Fibroblast of the aortic adventitia (primary cell): ENCODE results near the gene CCDC57. TPM values are rescaled to one million over a fixed set of nuclear protein-coding genes. Genes with fewer than 3 reads are reported as not detected.

Source experiments
- DNase-seq: peaks from one replicate; pipeline ENCODE4 v3.0.0-alpha.2; 2010; ENCODE audit warnings: low read depth
- H3K4me3 ChIP-seq: 2 replicates; pipeline ENCODE4 v1.5.1; 2011; ENCODE audit warnings: low read depth, mild to moderate bottlenecking, control low read depth, low read length, moderate library complexity
- total RNA-seq: library from RNA; depleted of rRNA; stranded (reverse); fragments of >200 nt; gene quantifications from 2 replicates; pipeline ENCODE4 v1.2.3, GENCODE V29; 2012; ENCODE audit warnings: low replicate concordance
- TF ChIP-seq, protein P1 (sequence below): IDR thresholded peaks from 2 replicates; pipeline ENCODE4 v1.5.1; 2011; ENCODE audit warnings: mild to moderate bottlenecking, low read length, control low read depth, inconsistent platforms; ENCODE audit not compliant: insufficient read depth

The CCDC57 gene
- total RNA-seq, 1 donor: 15.2 TPM

DNA sequence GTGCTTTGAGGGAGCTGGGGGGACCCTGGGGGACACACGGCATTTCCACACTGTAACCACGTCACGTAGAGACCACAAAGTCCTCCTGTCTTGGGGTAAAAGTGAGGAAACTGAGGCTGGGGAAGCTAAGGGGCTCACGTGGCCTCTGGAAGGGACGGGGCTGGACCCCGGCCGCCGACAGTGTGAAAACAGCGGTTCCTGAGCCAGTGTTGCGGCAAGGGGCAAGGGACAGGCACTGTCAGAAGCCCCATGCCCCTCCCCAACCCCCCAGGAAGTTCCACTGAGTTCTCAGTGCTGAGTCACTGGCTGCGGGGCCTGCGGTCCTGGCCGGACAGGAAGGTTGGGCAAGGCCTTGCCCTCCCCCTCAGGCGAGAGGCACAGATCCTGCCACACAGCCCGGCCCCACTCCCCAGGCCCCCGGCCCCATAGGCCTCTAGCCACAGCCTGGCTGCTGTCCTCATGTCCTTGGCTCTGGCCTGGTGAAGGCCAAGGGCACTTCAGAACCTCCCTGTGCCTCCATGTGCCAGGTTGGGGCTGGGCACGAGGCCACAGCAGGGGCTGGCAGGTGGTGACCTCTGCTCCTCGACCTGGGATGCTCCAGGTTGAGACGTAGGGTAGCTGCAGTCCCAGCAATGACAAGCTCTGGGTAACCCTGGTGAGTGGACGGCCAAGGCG lies 5.0 kb upstream of the CCDC57 start:
- TF ChIP-seq, protein P1, sequence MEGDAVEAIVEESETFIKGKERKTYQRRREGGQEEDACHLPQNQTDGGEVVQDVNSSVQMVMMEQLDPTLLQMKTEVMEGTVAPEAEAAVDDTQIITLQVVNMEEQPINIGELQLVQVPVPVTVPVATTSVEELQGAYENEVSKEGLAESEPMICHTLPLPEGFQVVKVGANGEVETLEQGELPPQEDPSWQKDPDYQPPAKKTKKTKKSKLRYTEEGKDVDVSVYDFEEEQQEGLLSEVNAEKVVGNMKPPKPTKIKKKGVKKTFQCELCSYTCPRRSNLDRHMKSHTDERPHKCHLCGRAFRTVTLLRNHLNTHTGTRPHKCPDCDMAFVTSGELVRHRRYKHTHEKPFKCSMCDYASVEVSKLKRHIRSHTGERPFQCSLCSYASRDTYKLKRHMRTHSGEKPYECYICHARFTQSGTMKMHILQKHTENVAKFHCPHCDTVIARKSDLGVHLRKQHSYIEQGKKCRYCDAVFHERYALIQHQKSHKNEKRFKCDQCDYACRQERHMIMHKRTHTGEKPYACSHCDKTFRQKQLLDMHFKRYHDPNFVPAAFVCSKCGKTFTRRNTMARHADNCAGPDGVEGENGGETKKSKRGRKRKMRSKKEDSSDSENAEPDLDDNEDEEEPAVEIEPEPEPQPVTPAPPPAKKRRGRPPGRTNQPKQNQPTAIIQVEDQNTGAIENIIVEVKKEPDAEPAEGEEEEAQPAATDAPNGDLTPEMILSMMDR: no peak
- peak; percentile 80 for DNase-seq
- H3K4me3 ChIP-seq: no peak overlapping the region

GRCh38 chr17:82217120-82217529 lies 4.5 kb upstream of the CCDC57 start:
- H3K4me3 ChIP-seq: no peak overlapping the region
- no peak for DNase-seq
- TF ChIP-seq, protein P1: no peak

DNA sequence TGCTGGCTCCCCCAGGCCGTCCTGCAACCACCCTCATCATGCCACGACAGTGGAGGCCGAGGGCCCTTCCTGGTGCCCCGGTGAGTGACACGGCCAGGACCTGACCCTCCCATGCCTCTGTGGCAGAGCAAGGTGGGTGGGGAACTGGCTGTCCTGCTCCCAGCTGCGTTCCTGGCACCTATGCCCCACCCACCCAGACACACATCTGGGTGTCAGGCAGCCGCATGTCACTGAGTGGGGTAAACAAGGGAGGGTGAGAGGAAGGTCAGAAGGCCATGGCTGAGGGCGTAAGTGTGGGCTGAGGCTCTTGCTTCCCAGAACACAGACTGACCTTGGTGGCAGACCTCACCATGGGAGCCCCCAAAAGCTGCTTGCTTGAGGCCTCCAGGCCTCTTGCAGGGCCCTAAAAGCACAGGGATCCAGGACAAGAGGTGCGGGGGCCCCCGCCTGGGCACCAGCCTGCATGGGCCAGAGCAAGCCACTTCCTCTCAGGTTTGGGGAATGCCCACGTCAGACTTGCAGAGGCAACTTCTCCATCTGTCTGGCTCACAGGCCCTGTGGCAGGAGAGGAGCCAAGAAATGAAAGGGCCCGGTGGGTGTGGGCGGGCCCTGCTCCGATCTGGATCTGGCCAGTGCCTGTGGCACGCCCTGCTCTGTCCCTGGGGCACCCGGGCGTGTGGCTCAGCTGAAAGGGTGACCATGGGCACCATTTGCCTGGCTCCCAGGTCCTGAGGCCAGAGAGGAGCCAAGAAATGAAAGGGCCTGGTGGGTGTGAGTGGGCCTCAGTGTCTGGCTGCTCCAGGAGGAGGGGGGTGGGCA lies 3.9 kb upstream of the CCDC57 start:
- DNase-seq: peak; percentile 87
- TF ChIP-seq, protein P1: no peak
- H3K4me3 ChIP-seq: no peak overlapping the region

GRCh38 chr17:82215972-82216300 lies 3.3 kb upstream of the CCDC57 start:
- no peak for DNase-seq
- H3K4me3 ChIP-seq: no peak overlapping the region
- TF ChIP-seq, protein P1: no peak

- no peak for DNase-seq
- TF ChIP-seq, protein P1: no peak
- no peak overlapping the region for H3K4me3 ChIP-seq
Measured at GRCh38 chr17:82215095-82215971, 2.7 kb upstream of the CCDC57 start.

DNA sequence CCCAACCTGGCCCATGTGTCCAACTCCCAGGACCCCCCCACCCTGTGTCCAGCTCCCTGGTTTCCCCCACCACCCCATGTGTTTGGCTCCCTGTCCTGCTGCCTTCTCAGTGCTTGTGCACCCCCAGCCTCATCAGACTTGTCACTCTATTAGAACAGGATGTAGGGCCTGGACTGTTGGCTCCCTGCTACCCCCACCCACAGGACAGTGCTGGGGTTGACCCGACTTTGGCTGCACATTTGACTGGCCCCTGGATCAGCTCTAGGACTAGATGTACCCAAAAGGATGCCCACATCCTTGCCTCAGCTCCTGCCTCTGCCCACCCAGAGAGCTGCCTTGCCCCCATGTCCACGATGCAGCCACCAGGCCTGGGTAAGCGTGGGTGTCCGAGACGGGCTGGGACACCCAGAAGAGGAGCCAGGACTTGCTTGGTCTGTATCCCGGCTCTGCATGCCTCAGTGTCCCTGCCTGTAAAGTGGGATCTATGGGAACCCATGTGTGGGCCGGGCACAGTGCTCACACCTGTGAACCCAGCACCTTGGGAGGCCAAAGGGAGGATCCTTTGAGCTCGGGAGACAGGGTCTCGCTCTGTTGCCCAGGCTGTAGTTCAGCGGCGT lies 1.5 kb upstream of the CCDC57 start:
- TF ChIP-seq, protein P1: no peak
- DNase-seq: no peak
- H3K4me3 ChIP-seq: no peak overlapping the region
